Activated CD8-positive, alpha-beta memory T cell treated with anti-CD3 and anti-CD28 coated beads, Interleukin-2, amount 50 U/mL, for 1 hour (primary cell): Measurements from ENCODE around the gene VGLL4.
"Not testable (repeated sequence)": the region's sequence is repeated elsewhere in the genome, so short reads cannot be mapped to it uniquely, and the experiment has no call there.

ENCODE experiments used
- DNase-seq: peaks from one replicate; pipeline ENCODE4 v3.0.0-alpha.2; 2020; ENCODE audit errors: extremely low read depth

The VGLL4 gene, protein sequence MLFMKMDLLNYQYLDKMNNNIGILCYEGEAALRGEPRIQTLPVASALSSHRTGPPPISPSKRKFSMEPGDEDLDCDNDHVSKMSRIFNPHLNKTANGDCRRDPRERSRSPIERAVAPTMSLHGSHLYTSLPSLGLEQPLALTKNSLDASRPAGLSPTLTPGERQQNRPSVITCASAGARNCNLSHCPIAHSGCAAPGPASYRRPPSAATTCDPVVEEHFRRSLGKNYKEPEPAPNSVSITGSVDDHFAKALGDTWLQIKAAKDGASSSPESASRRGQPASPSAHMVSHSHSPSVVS

DNA sequence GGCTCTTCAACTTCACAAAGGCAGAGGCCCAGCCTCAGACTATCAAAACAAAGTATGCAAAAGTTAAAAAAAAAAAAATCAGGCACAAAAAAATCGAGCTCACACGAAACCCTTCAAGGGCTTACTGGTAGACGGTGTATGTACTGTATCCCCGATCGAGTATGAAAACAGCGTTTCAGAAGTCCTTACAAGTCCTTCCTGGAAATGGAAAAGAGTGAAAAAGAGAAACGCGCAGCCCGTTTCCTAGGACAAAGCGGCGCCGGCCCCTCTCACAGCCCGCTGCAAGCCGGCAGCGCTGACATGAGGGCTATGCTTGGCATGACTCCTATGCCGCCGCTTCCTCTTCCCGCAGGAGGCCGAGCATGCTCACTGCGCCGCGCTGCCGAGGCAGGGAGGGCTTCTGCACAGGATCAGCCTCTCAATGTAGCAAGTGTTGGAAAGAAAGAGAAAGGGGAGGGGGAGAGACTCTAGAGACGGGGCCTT is at the start of gene VGLL4:
Gene VGLL4, minus strand, starts transcription at position 311 of the 483 bp plus-strand sequence. CDS start 397 bp downstream, outside the sequence.
- DNase-seq, result no peak

DNA sequence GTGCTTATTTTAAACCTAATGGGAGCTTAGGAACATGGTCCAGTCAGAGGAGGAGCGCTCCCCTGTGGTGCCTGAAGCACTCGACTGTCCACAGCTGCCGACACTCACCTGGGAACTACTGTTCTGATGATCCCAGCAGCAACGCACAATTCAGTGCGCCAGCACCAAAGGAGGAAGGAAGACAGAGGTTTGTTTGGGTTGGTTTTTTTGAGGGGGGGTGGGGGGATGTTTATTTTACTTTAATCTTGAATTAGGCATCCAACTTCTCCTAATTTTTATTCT is 48.8 kb upstream of the VGLL4 start:
- DNase-seq, result no peak

DNA sequence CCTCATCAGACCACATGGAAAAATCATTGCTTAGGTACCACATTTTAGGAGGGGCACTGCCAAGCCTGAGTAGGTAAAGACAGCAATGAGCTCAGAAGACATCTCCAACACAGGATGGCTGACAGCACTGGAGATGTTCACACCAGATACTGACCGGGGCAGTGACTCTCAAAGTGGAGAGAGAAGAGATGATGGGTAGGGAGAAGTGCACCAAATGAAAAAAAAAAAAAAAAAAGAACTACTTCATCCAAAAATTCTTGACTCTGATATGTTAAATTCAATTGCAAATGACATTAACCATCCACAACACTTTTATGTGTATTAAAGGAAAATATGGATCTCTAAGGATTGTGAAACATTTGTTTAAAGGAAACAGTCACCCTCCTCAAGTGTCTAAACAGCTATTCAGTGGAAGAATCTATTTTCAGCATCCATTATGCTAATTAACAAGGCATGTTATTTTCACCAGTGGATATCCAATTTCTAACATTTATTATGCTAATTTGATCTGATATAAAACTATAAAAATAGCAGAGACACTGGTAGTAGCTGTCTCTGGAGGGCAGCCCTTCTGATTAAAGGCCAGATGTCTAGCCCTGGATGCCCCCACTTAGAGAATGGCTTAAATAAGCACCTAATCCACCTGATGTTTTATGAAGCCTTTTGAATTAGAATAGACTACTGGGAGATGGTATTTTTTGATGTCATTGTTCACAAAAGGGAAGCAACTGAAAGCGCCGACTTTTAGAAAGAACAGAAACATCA is 48.2 kb upstream of the VGLL4 start:
- no peak for DNase-seq

DNA sequence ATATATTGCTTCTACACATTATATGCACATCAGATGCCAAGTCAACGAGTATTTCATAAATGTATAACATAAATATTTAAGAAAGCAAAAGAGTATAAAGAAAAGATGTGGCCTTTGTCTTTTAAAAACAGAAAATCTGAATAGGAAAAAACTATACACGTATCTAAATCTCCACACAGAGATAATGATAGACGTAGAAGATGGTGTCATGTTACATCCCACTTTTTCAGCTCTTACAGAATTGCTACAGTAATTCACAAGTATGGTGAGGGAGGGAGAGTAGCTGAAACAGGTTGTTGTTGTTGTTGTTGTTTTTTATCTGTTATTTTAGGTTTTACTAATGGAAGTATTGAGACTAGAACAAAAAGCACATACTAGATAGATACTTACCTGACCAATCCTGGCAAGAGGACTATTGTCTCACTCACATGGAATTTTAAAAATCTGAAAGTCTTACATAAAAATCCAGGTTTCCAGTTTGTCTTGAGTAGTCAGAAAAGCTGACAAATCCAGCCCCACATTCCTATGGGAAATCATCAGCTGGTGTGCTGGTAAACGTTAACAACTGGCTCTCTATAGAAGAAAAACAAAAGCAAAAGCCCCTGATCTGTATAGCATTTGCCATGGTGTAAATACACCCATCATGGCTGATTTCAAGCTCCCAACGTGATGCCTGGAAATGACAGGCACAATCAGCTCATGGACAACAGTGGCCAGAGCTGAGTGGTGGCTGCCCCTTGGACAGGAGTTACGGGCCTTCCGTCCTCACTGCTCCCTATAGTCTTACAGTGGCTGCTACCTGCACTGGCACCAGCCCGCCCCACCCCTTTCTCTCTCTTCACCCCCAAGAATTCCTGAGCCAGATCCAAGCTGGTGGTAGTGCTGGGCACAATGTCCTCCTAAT is 47.4 kb upstream of the VGLL4 start:
- DNase-seq, result no peak

DNA sequence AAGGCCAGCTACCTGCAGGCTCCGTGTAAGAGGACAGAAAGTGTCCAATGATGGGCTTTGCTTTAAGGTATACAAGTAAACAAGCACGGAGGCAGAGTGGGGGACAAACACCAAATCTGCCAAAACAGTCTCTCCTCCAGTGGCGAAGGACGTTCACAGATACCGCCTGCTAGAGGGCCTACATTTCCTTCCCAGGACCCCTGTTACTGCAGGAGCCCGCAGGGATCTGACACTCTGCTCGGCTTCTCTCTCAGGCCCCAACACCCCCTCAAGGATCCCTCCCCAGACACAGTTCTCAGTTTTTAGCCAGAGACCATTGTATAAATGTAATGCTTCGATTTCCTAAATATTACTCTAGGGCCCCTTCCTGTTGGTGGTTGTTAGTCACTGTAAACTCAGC is 46.0 kb upstream of the VGLL4 start:
- no peak for DNase-seq

DNA sequence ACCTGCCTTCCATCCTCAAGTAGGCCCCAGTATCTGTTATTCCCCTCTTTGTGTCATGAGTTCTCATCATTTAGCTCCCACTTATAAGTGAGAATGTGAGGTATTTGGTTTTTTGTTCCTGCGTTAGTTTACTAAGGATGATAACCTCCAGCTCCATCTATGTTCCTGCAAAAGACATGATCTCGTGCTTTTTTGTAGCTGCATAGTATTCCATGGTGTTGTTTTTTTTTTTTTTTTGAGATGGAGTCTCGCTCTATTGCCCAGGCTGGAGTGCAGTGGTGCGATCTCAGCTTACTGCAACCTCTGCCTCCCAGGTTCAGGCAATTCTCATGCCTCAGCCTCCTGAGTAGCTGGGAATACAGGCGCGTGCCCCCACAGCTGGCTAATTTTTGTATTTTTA is 41.3 kb upstream of the VGLL4 start:
- not testable (repeated sequence) for DNase-seq

DNA sequence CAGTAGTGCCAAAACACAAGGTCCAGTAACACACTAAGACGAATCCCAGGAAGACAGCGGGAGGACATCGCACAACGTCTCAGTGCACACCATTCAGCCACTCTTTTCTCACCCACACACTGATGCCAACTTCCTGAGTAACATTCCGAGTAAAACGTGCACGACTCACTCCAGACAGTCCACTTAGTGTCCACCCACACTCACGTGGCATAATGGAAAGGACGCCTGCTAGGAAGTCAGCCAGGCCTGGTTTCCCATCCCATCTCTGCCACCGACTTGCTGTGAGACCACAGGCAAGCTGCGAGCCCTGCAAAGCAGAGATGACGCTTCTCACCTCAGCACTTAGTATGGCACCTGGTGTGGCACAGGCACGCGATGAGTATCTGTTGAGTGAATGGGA is 36.8 kb upstream of the VGLL4 start:
- DNase-seq, result no peak

DNA sequence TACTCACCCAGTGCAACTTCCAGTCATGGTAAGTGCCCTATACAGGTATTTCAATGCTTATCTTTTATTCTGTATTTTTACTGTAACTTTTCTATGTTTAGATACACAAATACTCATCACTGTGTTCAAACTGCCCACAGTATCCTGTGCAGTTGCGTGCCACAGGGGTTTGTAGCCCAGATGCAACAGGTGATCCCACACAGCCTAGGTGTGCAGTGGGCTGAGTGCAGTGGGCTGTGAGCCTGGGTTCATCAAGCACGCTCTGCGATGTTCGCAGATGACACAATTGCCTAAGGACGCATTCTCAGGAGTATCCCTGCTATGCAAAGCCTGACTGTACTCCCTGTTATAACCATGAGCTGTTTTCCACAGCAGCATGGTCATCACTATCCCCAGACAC is 36.2 kb upstream of the VGLL4 start:
- DNase-seq, result no peak

DNA sequence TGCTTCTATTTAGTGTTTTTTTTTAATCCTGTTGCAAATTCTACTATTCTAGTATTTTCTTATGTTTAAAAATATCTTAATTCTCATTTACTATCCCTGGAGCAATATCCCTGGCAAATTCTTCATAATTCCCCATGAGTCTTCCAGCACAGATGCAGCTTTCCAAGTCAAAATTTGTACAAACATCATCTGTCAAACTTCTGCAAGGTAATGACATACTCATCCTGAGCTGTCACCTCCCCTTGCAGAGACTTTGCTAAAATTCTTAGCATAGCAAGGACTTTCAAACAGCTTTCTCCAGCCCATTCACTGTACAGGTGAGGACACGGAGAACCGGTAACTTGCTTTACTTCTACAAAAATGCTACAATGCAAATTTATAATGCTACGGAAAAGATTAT is 28.6 kb upstream of the VGLL4 start:
- DNase-seq, result no peak

DNA sequence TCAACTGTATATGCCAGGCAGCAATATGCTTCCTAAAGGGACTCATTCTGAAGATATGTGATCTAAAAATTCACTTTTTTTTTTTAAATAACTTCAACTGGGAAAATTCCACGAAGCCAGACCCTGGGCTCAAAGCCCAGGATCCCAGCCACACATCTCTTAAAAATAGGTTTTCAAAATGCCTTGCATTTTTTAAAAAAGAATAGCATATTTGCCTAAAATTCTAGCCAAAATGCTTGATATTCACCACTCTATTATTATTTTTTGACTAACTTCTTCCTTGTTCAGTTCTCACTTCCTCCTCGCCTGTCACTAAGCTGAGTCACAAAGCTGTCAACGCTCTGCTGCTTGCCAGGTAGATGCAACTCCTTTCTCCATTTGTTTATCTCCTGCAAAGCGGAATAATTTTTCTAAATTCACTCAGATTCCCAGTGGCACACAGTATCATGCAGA is 28.0 kb upstream of the VGLL4 start:
- DNase-seq, result no peak

DNA sequence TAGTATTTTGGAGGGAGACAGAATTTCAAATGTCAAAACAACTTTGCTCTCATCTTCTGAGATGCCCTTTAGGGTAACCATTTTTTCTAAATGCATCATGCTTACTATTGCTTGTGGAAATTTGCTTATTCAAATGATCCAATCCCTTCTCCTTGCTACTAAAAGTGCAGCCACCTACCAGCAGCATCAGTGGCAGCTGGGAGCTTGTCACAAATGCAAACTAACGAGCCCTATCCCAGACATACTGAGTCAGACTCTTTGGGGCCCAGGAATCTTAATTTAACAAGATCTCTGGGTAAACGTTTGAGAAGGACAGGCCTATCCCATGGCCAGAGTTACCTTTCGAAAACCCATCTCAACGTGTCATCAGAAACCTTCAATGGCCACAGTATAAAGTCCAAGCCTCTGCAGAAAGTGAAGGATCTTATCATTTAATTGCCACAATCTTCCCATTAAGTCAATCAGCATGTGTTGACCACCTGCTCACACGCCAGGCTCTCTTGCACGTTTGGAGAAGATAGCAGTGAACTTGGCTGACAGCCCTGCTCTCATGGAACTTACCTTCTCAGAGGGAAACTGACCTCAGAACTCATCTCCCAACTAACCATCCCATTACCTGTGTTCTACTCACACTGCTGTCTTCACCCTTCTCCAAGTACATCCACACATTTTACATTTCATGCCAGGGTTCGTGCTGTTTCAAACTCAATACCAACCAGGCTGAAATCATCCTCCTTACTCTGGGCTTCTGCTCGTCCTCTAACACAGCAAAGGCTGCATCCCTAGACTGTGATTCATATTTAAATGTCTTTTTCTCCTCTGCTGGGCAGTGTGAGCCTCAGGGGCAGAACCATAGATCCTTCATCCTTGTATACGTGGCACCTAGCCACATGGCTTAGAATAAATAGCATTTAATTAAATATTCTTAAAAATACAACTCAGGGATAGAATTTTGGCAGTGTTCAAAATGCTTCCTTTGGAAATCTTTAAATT is 24.8 kb upstream of the VGLL4 start:
- no peak for DNase-seq

DNA sequence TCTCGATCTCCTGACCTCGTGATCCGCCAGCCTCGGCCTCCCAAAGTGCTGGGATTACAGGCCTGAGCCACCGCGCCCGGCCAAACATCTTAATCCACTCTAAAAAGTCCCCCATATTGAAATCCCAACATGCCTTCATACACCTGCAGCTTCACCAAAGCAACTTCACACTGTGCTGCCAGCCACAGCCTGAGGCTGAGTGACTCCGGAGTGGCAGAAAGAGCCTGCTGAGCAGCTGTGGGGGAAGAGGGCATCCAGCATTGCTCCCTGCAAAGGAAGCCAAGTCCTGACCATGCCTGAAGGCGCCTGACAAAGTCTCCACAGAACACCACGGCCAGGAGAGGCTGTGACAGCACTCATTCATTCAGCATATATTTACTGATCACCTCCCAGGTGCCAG is 21.6 kb upstream of the VGLL4 start:
- DNase-seq, result no peak

DNA sequence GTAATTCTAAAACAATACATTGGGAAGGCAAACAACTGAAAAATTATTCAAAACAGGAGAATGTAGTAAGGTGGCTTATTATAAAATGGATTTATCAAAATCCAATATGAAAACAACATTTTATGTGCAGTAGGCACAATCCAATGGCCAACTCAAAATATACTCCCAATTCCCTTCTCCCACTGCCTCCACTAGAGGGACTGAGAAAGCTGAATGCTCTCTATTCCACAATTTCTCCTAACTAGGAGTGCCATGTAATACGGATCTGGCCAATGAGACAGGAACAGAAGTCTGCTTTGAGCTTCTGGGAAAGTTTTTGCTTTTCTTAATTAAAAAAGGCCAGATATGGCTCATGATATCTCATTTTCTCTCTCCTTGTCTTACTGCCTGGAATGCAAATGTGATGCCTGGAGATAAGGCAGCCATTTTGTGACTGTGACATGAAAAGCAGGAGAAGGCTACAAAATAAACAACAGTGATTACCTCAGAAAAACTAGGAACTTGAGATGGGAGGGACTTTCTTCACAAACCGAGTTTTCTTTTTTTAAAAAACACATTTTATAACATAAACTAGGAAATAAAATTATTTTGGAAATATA is 18.8 kb upstream of the VGLL4 start:
- DNase-seq, result no peak

DNA sequence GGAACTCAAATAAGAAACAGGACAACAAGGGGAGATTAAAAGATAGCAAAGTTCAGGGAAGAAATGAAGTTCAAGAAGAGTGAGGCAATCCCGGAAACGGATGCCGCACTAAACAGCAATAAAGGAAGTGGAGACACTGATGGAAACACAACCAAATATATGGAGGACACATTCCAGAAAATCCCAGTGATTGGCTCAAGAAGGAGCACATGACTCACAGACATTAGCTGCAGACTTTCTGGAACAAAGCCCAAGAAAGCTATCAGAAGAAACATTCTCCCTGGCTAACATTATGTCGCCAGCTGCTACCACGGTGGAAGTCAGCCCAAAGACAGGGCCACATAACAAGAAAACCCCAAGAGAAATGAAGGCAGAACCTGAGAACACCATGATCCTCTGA is 18.1 kb upstream of the VGLL4 start:
- DNase-seq, result no peak

DNA sequence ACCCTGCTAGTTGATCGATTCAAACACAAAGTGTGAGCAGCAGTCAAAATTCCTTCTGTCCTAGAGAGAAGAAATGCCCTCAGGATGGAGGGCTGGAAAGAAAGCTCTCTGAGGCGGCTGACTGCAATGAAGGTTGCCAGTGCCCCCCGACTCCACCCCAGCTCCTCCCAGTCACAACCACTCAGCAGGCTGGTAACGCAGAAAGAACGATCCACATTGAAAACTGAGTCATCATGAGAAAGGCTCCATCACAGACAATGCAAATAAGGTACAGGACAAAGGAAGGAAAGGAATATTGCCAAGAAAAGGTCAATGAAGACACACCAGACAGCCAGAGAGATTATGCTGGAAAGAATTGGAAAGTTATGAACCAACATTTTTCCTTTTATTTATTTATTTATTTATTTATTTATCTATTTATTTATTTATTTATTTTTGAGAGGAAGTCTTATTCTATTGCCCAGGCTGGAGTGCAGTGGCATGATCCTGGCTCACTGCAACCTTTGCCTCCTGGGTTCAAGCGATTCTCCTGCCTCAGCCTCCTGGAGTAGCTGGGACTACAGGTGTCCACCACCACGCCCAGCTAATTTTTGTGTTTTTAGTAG is 17.4 kb upstream of the VGLL4 start:
- no peak for DNase-seq

DNA sequence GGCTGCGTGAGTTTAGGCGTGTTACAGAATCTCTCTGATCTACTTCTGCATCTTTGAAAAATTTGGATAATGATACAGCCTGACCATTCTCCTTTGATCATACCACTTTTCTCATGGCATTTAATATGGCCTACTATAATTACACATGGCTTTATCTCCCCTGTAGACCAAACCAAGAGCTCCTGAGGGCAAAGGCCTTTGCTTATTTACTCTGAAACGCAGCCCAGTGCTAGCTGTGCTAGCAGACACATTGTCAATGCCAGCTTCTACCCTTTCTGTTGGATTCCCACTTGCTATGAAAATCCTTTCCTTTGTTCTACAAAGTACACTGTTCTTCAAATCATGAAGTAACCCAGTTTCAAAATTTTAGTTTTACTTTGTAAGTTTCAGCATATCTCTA is 16.5 kb upstream of the VGLL4 start:
- no peak for DNase-seq

DNA sequence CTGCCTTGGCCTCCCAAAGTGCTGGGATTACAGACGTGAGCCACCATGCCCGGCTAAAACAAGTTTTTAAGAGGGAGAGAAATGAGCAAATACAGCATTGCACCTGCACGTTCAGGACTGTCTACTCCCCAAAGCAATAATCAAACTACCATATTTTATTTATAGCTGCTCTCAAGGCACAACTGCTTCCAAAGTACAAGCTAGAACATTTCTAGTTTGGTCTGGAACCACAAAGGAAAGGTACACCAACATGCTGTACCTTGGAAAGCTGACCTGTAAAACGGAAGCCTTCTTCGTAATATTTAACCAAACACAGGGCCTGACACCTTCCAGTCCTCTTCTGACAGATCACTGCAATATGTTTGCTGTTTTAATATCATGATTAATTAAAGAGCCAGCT is 14.5 kb upstream of the VGLL4 start:
- DNase-seq, result no peak

DNA sequence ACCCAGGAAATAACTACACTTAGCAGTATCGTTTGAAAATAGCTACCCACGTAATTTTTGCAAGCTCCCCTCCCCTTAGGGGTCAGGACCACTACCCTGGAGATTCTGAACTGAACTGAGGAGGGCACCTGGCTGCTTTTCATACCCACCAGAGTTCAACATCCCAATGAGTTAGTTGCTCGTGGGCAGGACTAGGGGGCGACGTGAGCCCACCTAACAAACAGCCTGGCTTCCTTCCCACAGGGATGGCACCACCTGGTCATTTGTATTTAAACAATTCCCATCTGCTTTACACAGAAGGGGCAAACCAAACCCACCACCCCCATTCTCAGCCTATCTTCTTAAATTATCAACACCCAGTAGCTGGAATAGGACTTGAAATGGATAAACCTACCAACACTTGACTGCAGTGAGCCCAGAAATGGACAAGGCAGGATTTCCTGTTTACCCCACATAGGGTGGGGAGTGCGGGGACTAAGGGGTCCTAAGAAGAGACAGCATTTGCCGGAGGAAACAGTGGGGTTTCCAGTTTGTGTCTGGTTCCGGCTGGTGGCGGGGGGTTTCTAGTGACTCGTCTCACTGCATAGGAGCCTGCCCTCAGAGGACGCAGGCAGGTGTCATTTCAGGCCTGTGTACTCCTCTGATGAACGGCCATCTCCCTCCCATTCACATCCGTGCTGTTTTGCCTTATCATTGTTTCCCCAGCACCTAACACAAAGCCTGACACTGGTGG is 11.6 kb upstream of the VGLL4 start:
- DNase-seq, result no peak

DNA sequence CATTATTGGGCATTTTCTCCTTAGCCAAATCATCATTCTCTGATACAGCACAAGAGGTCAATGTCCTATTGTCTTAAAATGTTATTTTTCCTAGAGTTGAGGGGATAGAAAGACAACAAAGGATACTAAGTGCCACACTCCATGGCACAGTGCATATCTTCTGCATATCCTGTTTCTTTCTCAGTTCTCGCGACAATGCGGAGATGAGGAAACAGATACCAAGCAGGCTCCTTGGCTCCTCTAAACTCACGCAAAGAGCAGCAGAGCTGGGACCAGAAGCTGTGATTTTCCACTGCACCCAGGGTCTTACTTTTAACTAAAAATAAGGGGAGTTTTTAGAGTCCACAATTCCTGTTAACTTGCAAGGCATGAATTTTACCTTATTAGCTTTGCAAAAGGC is 10.5 kb upstream of the VGLL4 start:
- DNase-seq, result no peak
